ENCODE data around the gene COX5A. TPM values are rescaled to one million over a fixed set of nuclear protein-coding genes. Genes with fewer than 3 reads are reported as not detected.

The COX5A gene
- total RNA-seq, 2 experiments from 2014 or later: 168 to 391 TPM

DNA sequence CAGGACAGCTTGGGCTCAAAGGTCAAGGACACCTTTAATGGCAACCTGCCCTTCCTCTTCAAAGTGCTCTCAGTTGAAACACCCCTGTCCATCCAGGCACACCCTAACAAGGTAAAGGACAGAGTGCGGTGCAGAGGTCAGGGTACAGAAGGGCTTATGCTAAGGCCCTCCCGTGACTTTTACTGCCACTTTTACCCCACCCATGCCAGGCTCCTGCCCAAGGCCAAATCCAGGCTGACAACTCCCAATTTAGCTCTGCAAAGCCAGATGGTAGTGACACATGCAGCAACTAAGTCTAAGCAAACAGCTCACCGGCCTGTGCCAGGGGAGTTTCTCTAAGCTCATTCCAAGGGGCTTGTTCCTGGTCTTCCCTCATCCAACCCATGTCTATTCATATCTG is 46.4 kb downstream of the COX5A start:
- ChIA-PET CTCF (ENCODE audit: unreplicated experiment) (no interaction called here), POLR2A (interaction anchor here (0.7 kb wide), 1 partner anchor 15 kb away, joined by 3 read pairs; no protein-coding TSS in a partner anchor)
- Histone ChIP-seq H3K27ac (ENCODE audit: low read depth, low read length, poor library complexity, severe bottlenecking) (no peak overlapping the region), H3K79me2 (ENCODE audit: insufficient read depth, low read depth, low read length) (no peaks in the 10 kb centered on the region), H3K36me3 (ENCODE audit: insufficient read depth, low read length) (peaks cover 38% of the 10 kb centered on the region), H3K9me3 (ENCODE audit: low read length) (no peaks in the 10 kb centered on the region), H3K4me3 (ENCODE audit: low read depth, low read length, poor library complexity, severe bottlenecking) (no peak overlapping the region), H2AFZ (ENCODE audit: low read length) (no peak overlapping the region), H3K4me2 (ENCODE audit: low read length) (no peak overlapping the region), H3K4me1 (ENCODE audit: insufficient read depth, low read length, poor library complexity, severe bottlenecking) (peaks cover 24% of the 10 kb centered on the region), H3K9me2 (ENCODE audit: insufficient read depth, low read length) (no peaks in the 10 kb centered on the region), H4K20me1 (ENCODE audit: insufficient read depth, low read length) (no peaks in the 10 kb centered on the region)
- DNase-seq (ENCODE audit: low spot score): no peak
- BruUV-seq (replicated peaks): no TSS peak
- TF ChIP-seq, protein P1, sequence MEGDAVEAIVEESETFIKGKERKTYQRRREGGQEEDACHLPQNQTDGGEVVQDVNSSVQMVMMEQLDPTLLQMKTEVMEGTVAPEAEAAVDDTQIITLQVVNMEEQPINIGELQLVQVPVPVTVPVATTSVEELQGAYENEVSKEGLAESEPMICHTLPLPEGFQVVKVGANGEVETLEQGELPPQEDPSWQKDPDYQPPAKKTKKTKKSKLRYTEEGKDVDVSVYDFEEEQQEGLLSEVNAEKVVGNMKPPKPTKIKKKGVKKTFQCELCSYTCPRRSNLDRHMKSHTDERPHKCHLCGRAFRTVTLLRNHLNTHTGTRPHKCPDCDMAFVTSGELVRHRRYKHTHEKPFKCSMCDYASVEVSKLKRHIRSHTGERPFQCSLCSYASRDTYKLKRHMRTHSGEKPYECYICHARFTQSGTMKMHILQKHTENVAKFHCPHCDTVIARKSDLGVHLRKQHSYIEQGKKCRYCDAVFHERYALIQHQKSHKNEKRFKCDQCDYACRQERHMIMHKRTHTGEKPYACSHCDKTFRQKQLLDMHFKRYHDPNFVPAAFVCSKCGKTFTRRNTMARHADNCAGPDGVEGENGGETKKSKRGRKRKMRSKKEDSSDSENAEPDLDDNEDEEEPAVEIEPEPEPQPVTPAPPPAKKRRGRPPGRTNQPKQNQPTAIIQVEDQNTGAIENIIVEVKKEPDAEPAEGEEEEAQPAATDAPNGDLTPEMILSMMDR (conservative IDR thresholded peaks at IDR 0.05; ENCODE audit: low read length): no peak
- intact Hi-C loops (cut with micrococcal nuclease; ENCODE audit: unreplicated experiment): no loop called here

DNA sequence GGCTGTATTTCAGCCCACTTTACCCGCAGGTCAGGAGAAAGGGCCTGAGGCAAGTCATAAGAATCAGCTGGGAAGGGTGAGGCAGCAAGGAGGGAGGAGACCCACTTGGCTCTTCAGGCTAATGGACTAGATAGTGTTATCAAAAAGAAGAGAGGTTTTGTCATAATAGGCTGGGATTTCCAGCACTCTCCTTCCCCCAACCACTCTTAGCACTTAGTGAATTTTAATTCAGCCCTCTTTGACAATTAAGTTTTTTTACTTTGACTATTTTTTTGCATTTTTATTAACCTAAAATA is 47.3 kb downstream of the COX5A start:
- H3K27ac ChIP-seq (ENCODE audit: low read depth, low read length, poor library complexity, severe bottlenecking): no peak overlapping the region
- no peaks in the 10 kb centered on the region for H3K9me2 ChIP-seq (ENCODE audit: insufficient read depth, low read length)
- no TSS peak for BruUV-seq (replicated peaks)
- H3K4me3 ChIP-seq (ENCODE audit: low read depth, low read length, poor library complexity, severe bottlenecking): peak overlapping the region; percentile 78
- no peaks in the 10 kb centered on the region for H3K79me2 ChIP-seq (ENCODE audit: insufficient read depth, low read depth, low read length)
- intact Hi-C loops (cut with micrococcal nuclease; ENCODE audit: unreplicated experiment): no loop called here
- DNase-seq (ENCODE audit: low spot score): no peak
- ChIA-PET POLR2A (interaction anchor here (0.5 to 1.4 kb wide), 3 partner anchors 9 to 17 kb away, joined by 3 to 8 read pairs (median 3); no protein-coding TSS in a partner anchor), CTCF (ENCODE audit: unreplicated experiment) (no interaction called here)
- H2AFZ ChIP-seq (ENCODE audit: low read length): peak overlapping the region; percentile 78; the same call in 1 of the 2 replicates
- no peaks in the 10 kb centered on the region for H3K9me3 ChIP-seq (ENCODE audit: low read length)
- no peaks in the 10 kb centered on the region for H4K20me1 ChIP-seq (ENCODE audit: insufficient read depth, low read length)
- peaks cover 24% of the 10 kb centered on the region for H3K4me1 ChIP-seq (ENCODE audit: insufficient read depth, low read length, poor library complexity, severe bottlenecking)
- H3K36me3 ChIP-seq (ENCODE audit: insufficient read depth, low read length): peaks cover 29% of the 10 kb centered on the region
- peak overlapping the region; percentile 80 for H3K4me2 ChIP-seq (ENCODE audit: low read length)
- no peak for TF ChIP-seq EZH2phosphoT487 (IDR thresholded peaks at IDR 0.05; ENCODE audit: borderline replicate concordance, low read depth, low read length)
- TF ChIP-seq, protein P1 (conservative IDR thresholded peaks at IDR 0.05; ENCODE audit: low read length): no peak

DNA sequence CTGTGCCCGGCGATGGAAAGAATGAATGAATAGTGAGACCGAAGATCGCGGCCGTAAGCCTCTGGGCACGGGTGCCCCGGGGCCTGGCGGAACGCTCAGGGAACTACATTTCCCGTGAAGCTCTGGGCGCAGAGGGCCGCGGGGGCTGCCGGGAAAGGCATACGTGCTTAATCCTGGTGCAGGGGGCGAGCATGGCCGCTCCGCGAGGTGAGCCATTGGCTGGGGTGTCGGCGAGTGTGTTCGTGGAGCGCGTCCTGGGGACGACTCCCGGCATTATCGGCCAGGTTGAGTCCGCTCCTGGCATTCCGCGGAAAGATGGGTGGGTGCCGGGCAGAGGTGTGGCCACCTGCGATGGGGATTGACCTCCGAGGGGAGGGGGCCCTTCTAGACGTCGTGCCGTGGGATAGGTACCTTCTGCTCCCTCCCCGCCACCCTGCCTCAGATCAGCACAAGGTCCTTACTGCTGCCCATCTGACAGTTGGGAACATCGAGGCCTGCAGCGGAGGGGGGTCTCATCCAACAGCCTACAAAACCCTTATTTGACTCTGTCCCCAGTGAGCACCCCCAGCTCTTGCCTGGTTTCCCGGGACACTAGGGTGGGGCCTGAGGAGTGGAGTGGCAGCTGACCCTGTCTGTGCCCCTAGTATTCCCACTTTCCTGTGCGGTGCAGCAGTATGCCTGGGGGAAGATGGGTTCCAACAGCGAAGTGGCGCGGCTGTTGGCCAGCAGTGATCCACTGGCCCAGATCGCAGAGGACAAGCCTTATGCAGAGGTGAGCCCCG is 47.8 kb downstream of the COX5A start, which contains the start of gene MPI:
Gene MPI (plus strand): TSS at position 160 of the 782 bp plus-strand sequence. CDS start 32 bp downstream, at position 192.
- Histone ChIP-seq H3K79me2 (ENCODE audit: insufficient read depth, low read depth, low read length) (no peaks in the 10 kb centered on the region), H4K20me1 (ENCODE audit: insufficient read depth, low read length) (no peaks in the 10 kb centered on the region), H3K4me2 (ENCODE audit: low read length) (peak within 1 kb of the TSS; percentile 80), H3K27ac (ENCODE audit: low read depth, low read length, poor library complexity, severe bottlenecking) (no peak within 1 kb of the TSS), H3K9me2 (ENCODE audit: insufficient read depth, low read length) (no peaks in the 10 kb centered on the region), H3K9me3 (ENCODE audit: low read length) (no peaks in the 10 kb centered on the region), H2AFZ (ENCODE audit: low read length) (peak within 1 kb of the TSS; percentile 78), H3K4me3 (ENCODE audit: low read depth, low read length, poor library complexity, severe bottlenecking) (peak within 1 kb of the TSS; percentile 78), H3K36me3 (ENCODE audit: insufficient read depth, low read length) (peaks cover 27% of the 10 kb centered on the region), H3K4me1 (ENCODE audit: insufficient read depth, low read length, poor library complexity, severe bottlenecking) (peaks cover 24% of the 10 kb centered on the region)
- TF ChIP-seq, protein P1 (conservative IDR thresholded peaks at IDR 0.05; ENCODE audit: low read length): no peak
- no peak for TF ChIP-seq EZH2phosphoT487 (IDR thresholded peaks at IDR 0.05; ENCODE audit: borderline replicate concordance, low read depth, low read length)
- intact Hi-C loops (cut with micrococcal nuclease; ENCODE audit: unreplicated experiment): no loop called here
- POLR2A ChIA-PET: interaction anchor here (0.5 to 1.4 kb wide), 3 partner anchors 9 to 16 kb away, joined by 3 to 8 read pairs (median 3); no protein-coding TSS in a partner anchor
- TSS peak; percentile 85 for BruUV-seq (replicated peaks)
- peak; percentile 87 for DNase-seq (ENCODE audit: low spot score)
- CTCF ChIA-PET (ENCODE audit: unreplicated experiment): no interaction called here
